Measurements from ENCODE around the gene DHFR.

DNA sequence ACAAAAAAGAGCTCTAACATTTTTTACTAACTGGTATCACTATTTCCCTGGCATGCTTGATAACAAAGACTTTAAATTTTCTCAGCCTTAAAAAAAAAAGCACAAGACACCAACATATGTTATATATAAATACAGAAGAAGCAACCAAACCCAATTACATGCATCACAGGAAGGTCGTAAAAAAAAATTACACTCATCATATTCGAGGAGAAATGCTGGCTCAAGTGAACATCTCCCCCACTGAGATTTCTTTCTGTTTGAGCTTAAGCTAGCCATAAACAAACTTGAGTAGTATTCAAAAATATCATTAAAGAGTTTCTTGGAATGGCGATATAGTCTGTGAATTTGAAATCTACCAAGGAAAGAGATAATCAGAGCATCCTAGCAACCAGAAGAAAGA, 7.9 kb downstream of the DHFR start:
- TF ChIP-seq CTCF (IDR thresholded peaks at IDR 0.05) (no peak), POLR2A (IDR thresholded peaks at IDR 0.05) (no peak)

All from body of pancreas (tissue), 4 donors.